HCT116 (cell line): Measurements from ENCODE around the gene PDE6B. TPM values are rescaled to one million over a fixed set of nuclear protein-coding genes. Genes with fewer than 3 reads are reported as not detected.

ENCODE experiments used
- ATAC-seq: fragments of 200-7000 bp; cut with Tn5 transposase; 2 replicates; pipeline ENCODE4 v1.9.1; 2020; ENCODE audit warnings: mild to moderate bottlenecking, moderate library complexity
- BruUV-seq: library from RNA; stranded (reverse); fragments of 400-500 nt; replicated peaks from 2 replicates; lab custom pipeline; 2021; lab: Mats Ljungman, UMichigan
- CTCF ChIA-PET: fragments of 300-600 bp; sonication (Branson Sonifier 250); formaldehyde crosslinking; loops from one replicate; lab custom pipeline; 2021; ENCODE audit warnings: antibody characterized with exemption; lab: Charles Lee
- POLR2A ChIA-PET: fragments of 300-600, 350-600 bp; sonication (Branson Sonifier 250); formaldehyde crosslinking; loops from one replicate; lab custom pipeline; 2021; ENCODE audit warnings: antibody characterized with exemption; lab: Charles Lee
- RAD21 ChIA-PET, 2 experiments: fragments of 300-600 bp; sonication (Branson Sonifier 250); formaldehyde crosslinking; loops; one replicate each; lab custom pipeline; 2023; ENCODE audit warnings: low total read pairs in 2 of 2; ENCODE audit not compliant: uncharacterized antibody in 2 of 2, unreplicated experiment in 2 of 2, low non-redundant PET in 1 of 2; lab: Charles Lee
- DNase-seq: peaks from one replicate; pipeline ENCODE4 v3.0.0-alpha.2; 2010; ENCODE audit warnings: low read depth, low spot score
- H2AFZ ChIP-seq: fragments of 200-600 bp; shearing (Covaris generic), sonication (generic); 2 replicates; pipeline ENCODE4 v1.6.1; 2017; ENCODE audit warnings: low read depth, mixed run types, mixed read lengths, antibody characterized with exemption, low read length; ENCODE audit not compliant: poor library complexity, severe bottlenecking
- H3K27ac ChIP-seq: 2 replicates; pipeline ENCODE4 v1.5.1; 2012; ENCODE audit warnings: low read depth, low read length
- H3K27me3 ChIP-seq: fragments of 200-600 bp; sonication (generic); 2 replicates; pipeline ENCODE4 v1.6.1; 2016; ENCODE audit warnings: mixed run types, low read length, mixed read lengths; ENCODE audit not compliant: insufficient read depth
- H3K36me3 ChIP-seq, 2 experiments: fragments of 200-500 bp in 1 of 2; fragments of 200-600 bp in 1 of 2; sonication (Bioruptor generic) in 1 of 2; sonication (generic) in 1 of 2; 2 replicates each; pipeline versions ENCODE4 v1.5.1 to v1.6.1; 2014 to 2016; ENCODE audit warnings: low read length in 2 of 2, inconsistent platforms in 1 of 2, mixed read lengths in 1 of 2, mixed run types in 1 of 2; ENCODE audit not compliant: insufficient read depth in 2 of 2, control insufficient read depth in 1 of 2
- H3K4me1 ChIP-seq, 2 experiments: fragments of 200-600 bp in 1 of 2; sonication (generic) in 1 of 2; 2 replicates each; pipeline versions ENCODE4 v1.5.1 to v1.6.1; 2012 to 2017; ENCODE audit warnings: low read length in 2 of 2, inconsistent platforms in 1 of 2, mild to moderate bottlenecking in 1 of 2, mixed read lengths in 1 of 2, mixed run types in 1 of 2, moderate library complexity in 1 of 2; ENCODE audit not compliant: insufficient read depth in 2 of 2, control insufficient read depth in 1 of 2
- H3K4me2 ChIP-seq: fragments of 200-600 bp; sonication (generic); 2 replicates; pipeline ENCODE4 v1.6.1; 2017; ENCODE audit warnings: mixed run types, low read length, mixed read lengths
- H3K4me3 ChIP-seq, 2 experiments: fragments of 200-600 bp in 1 of 2; sonication (generic) in 1 of 2; replicated peaks in 1 of 2; 2 replicates each; pipeline ENCODE4 v1.5.1; 2011 to 2016; ENCODE audit warnings: low read length in 2 of 2, control low read depth in 1 of 2, low read depth in 1 of 2, mild to moderate bottlenecking in 1 of 2, mixed read lengths in 1 of 2, mixed run types in 1 of 2
- H3K79me2 ChIP-seq: fragments of 200-600 bp; sonication (generic); 2 replicates; pipeline ENCODE4 v1.6.1; 2017; ENCODE audit warnings: mild to moderate bottlenecking, mixed run types, low read length, moderate library complexity, mixed read lengths; ENCODE audit not compliant: insufficient read depth
- H3K9ac ChIP-seq: fragments of 200-600 bp; sonication (generic); 2 replicates; pipeline ENCODE4 v1.6.1; 2016; ENCODE audit warnings: low read length, mixed read lengths
- H3K9me2 ChIP-seq: fragments of 200-600 bp; sonication (generic), shearing (Covaris generic); 2 replicates; pipeline ENCODE4 v1.6.1; 2017; ENCODE audit warnings: mixed run types, mild to moderate bottlenecking, moderate library complexity; ENCODE audit not compliant: insufficient read depth
- H3K9me3 ChIP-seq, 2 experiments: fragments of 200-500 bp in 1 of 2; fragments of 200-600 bp in 1 of 2; sonication (Bioruptor generic) in 1 of 2; sonication (generic) in 1 of 2; 2 replicates each; pipeline ENCODE4 v1.6.1; 2014 to 2017; ENCODE audit warnings: low read length in 2 of 2, mixed read lengths in 2 of 2, inconsistent platforms in 1 of 2, low read depth in 1 of 2, mild to moderate bottlenecking in 1 of 2, mixed run types in 1 of 2, moderate library complexity in 1 of 2; ENCODE audit not compliant: control insufficient read depth in 1 of 2, insufficient read depth in 1 of 2
- H4K20me1 ChIP-seq: fragments of 200-600 bp; sonication (generic), shearing (Covaris generic); 2 replicates; pipeline ENCODE4 v1.6.1; 2017; ENCODE audit warnings: mixed run types, mild to moderate bottlenecking, moderate library complexity; ENCODE audit not compliant: insufficient read depth
- CBX3 ChIP-seq: IDR thresholded peaks from 2 replicates; pipeline ENCODE4 v1.6.1; 2012; ENCODE audit warnings: low read depth
- ELF1 ChIP-seq: IDR thresholded peaks from 2 replicates; pipeline ENCODE4 v1.6.1; 2012; ENCODE audit warnings: low read depth, borderline replicate concordance
- EZH2 ChIP-seq: fragments of 200-600 bp; sonication (generic); IDR thresholded peaks from 2 replicates; pipeline ENCODE4 v1.6.1; 2017; ENCODE audit warnings: antibody characterized with exemption, mixed run types
- POLR2A ChIP-seq: IDR thresholded peaks from 2 replicates; pipeline ENCODE4 v1.7.0; 2011; ENCODE audit warnings: borderline replicate concordance; ENCODE audit not compliant: insufficient read depth, insufficient read length; ENCODE audit errors: extremely low read depth
- RAD21 ChIP-seq: IDR thresholded peaks from 2 replicates; pipeline ENCODE4 v1.6.1; 2012; ENCODE audit warnings: low read depth, mild to moderate bottlenecking
- SRF ChIP-seq: IDR thresholded peaks from 2 replicates; pipeline ENCODE4 v1.6.1; 2012; ENCODE audit warnings: low read depth
- TCF7L2 ChIP-seq: IDR thresholded peaks from 2 replicates; pipeline ENCODE4 v1.7.0; 2011; ENCODE audit warnings: borderline replicate concordance, inconsistent platforms; ENCODE audit not compliant: insufficient read depth, insufficient read length; ENCODE audit errors: extremely low read depth
- ZNF274 ChIP-seq: fragments of 200-500 bp; sonication (Bioruptor generic); IDR thresholded peaks from 2 replicates; pipeline ENCODE4 v1.6.1; 2014; ENCODE audit warnings: mild to moderate bottlenecking, low read depth, low read length, inconsistent platforms
- intact Hi-C: fragments of 100-400 bp; cut with micrococcal nuclease; formaldehyde crosslinking; loops from 2 replicates; pipeline ENCODE4 v1.10.0; 2022
- total RNA-seq: library from RNA; stranded (reverse); gene quantifications from one replicate; pipeline ENCODE4 v1.2.1, GENCODE V29; 2021; ENCODE audit not compliant: unreplicated experiment
- TF ChIP-seq, protein P1 (sequence below): IDR thresholded peaks from 2 replicates; pipeline ENCODE4 v1.6.1; 2012
- TF ChIP-seq, protein P2 (sequence below), 3 experiments: fragments of 200-600 bp in 1 of 3; sonication (generic) in 1 of 3; IDR thresholded peaks in 2 of 3; conservative IDR thresholded peaks in 1 of 3; 2 replicates each; pipeline ENCODE4 v1.5.1; 2012 to 2017; ENCODE audit warnings: low read depth in 2 of 3, low read length in 2 of 3, antibody characterized with exemption in 1 of 3, borderline replicate concordance in 1 of 3, control low read depth in 1 of 3, mild to moderate bottlenecking in 1 of 3, mixed read lengths in 1 of 3, mixed run types in 1 of 3, moderate library complexity in 1 of 3; ENCODE audit not compliant: insufficient read depth in 1 of 3
- TF ChIP-seq, protein P3 (sequence below): IDR thresholded peaks from 2 replicates; pipeline ENCODE4 v1.6.1; 2011; ENCODE audit warnings: mild to moderate bottlenecking, low read length, moderate library complexity; ENCODE audit not compliant: insufficient replicate concordance; ENCODE audit errors: extremely low read depth
- TF ChIP-seq, protein P4 (sequence below): IDR thresholded peaks from 2 replicates; pipeline ENCODE4 v1.6.1; 2012; ENCODE audit warnings: low read depth

PDE6B gene
- total RNA-seq, 1 experiment from 2014 or later: not detected

DNA sequence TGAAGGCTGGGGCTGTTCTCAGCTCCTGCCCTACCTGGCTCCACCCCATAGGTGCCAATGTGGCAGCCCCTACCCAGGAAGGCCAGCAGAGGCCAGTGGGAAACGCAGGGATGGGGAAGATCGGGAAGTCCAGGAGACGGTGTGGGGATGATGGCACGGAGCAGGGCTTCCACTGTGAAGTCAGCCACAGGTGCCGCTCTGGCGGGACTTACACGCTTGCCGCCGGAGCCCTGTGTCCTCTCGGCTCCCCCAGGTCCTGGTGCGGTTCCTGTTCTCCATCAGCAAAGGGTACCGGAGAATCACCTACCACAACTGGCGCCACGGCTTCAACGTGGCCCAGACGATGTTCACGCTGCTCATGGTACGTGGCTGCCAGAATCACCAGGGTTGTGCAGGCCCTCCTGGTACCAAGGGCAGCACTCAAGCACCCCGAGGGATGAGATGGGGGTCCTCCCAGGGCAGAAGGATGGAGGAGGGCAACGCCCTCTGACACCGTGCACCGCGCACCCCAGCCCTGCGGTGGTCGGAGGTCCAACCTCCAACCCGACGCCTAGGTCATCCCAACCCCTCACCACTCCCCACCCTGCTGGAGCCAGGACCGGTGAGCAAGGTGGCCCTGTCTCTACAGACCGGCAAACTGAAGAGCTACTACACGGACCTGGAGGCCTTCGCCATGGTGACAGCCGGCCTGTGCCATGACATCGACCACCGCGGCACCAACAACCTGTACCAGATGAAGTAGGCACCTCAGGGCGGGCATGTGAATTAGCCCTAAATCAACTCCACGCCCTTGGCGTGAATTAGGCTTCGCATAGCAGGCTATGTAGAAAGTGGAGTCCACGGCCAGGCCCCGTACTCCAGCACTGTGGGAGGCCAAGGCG, 36.7 kb downstream of the PDE6B start:
- Histone ChIP-seq H3K27ac (no peak overlapping the region), H3K9ac (no peak overlapping the region), H3K4me3 (no peak overlapping the region), H3K79me2 (no peaks in the 10 kb centered on the region), H3K9me3 (no peaks in the 10 kb centered on the region), H3K36me3 (no peaks in the 10 kb centered on the region), H3K4me2 (no peak overlapping the region), H3K27me3 (no peaks in the 10 kb centered on the region), H4K20me1 (no peaks in the 10 kb centered on the region), H3K9me2 (no peaks in the 10 kb centered on the region), H3K4me1 (no peaks in the 10 kb centered on the region)
- ATAC-seq: no peak
- no TSS peak for BruUV-seq
- ChIA-PET POLR2A (no interaction called here), RAD21 (no interaction called here)
- intact Hi-C loops: no loop called here
- DNase-seq: no peak
- TF ChIP-seq, protein P1, sequence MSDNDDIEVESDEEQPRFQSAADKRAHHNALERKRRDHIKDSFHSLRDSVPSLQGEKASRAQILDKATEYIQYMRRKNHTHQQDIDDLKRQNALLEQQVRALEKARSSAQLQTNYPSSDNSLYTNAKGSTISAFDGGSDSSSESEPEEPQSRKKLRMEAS: no peak
- TF ChIP-seq RAD21 (no peak), SRF (no peak), EZH2 (no peak), ZNF274 (no peak), ELF1 (no peak), TCF7L2 (no peak), CBX3 (no peak), POLR2A (no peak)
- TF ChIP-seq, protein P2, sequence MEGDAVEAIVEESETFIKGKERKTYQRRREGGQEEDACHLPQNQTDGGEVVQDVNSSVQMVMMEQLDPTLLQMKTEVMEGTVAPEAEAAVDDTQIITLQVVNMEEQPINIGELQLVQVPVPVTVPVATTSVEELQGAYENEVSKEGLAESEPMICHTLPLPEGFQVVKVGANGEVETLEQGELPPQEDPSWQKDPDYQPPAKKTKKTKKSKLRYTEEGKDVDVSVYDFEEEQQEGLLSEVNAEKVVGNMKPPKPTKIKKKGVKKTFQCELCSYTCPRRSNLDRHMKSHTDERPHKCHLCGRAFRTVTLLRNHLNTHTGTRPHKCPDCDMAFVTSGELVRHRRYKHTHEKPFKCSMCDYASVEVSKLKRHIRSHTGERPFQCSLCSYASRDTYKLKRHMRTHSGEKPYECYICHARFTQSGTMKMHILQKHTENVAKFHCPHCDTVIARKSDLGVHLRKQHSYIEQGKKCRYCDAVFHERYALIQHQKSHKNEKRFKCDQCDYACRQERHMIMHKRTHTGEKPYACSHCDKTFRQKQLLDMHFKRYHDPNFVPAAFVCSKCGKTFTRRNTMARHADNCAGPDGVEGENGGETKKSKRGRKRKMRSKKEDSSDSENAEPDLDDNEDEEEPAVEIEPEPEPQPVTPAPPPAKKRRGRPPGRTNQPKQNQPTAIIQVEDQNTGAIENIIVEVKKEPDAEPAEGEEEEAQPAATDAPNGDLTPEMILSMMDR (IDR thresholded peaks at IDR 0.05 in 2 of 3, conservative IDR thresholded peaks at IDR 0.05 in 1 of 3; ENCODE audit: borderline replicate concordance in 1 of 3, insufficient read depth in 1 of 3, low read depth in 2 of 3, low read length in 2 of 3): no peak
- TF ChIP-seq, protein P3, sequence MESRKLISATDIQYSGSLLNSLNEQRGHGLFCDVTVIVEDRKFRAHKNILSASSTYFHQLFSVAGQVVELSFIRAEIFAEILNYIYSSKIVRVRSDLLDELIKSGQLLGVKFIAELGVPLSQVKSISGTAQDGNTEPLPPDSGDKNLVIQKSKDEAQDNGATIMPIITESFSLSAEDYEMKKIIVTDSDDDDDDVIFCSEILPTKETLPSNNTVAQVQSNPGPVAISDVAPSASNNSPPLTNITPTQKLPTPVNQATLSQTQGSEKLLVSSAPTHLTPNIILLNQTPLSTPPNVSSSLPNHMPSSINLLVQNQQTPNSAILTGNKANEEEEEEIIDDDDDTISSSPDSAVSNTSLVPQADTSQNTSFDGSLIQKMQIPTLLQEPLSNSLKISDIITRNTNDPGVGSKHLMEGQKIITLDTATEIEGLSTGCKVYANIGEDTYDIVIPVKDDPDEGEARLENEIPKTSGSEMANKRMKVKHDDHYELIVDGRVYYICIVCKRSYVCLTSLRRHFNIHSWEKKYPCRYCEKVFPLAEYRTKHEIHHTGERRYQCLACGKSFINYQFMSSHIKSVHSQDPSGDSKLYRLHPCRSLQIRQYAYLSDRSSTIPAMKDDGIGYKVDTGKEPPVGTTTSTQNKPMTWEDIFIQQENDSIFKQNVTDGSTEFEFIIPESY: no peak
- TF ChIP-seq, protein P4, sequence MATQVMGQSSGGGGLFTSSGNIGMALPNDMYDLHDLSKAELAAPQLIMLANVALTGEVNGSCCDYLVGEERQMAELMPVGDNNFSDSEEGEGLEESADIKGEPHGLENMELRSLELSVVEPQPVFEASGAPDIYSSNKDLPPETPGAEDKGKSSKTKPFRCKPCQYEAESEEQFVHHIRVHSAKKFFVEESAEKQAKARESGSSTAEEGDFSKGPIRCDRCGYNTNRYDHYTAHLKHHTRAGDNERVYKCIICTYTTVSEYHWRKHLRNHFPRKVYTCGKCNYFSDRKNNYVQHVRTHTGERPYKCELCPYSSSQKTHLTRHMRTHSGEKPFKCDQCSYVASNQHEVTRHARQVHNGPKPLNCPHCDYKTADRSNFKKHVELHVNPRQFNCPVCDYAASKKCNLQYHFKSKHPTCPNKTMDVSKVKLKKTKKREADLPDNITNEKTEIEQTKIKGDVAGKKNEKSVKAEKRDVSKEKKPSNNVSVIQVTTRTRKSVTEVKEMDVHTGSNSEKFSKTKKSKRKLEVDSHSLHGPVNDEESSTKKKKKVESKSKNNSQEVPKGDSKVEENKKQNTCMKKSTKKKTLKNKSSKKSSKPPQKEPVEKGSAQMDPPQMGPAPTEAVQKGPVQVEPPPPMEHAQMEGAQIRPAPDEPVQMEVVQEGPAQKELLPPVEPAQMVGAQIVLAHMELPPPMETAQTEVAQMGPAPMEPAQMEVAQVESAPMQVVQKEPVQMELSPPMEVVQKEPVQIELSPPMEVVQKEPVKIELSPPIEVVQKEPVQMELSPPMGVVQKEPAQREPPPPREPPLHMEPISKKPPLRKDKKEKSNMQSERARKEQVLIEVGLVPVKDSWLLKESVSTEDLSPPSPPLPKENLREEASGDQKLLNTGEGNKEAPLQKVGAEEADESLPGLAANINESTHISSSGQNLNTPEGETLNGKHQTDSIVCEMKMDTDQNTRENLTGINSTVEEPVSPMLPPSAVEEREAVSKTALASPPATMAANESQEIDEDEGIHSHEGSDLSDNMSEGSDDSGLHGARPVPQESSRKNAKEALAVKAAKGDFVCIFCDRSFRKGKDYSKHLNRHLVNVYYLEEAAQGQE: no peak
- TF ChIP-seq, all 23 proteins: peak for 0
- CTCF ChIA-PET: no interaction called here
- no peak overlapping the region for H2AFZ ChIP-seq
